Stimulated activated CD8-positive, alpha-beta memory T cell treated with anti-CD3 and anti-CD28 coated beads, Interleukin-15, amount 100 ng/mL, for 4 hours (primary cell): ENCODE results near the gene HOXB1.
A peak's percentile ranks its signal among the peaks of the same experiment; 100 is the strongest.

Experiments
- DNase-seq, 2 donors: peaks; one replicate each; pipeline ENCODE4 v3.0.0-alpha.2; 2020; ENCODE audit warnings: low read depth in 2 of 2

Gene HOXB1

GRCh38 chr17:48530887-48531272 is at the start of gene HOXB1:
Gene HOXB1, minus strand, starts transcription at chr17:48531011. Its CDS starts 107 bp downstream, at chr17:48530904.
- no peak for DNase-seq

GRCh38 chr17:48579760-48580554 is 49.1 kb upstream of the HOXB1 start:
- no peak for DNase-seq

- no peak for DNase-seq
These were observed 48.6 kb upstream of the HOXB1 start for GRCh38 chr17:48579471-48579759.

- DNase-seq, result no peak
These were observed 48.0 kb upstream of the HOXB1 start for GRCh38 chr17:48578616-48579470.

GRCh38 chr17:48577946-48578615 is 47.3 kb upstream of the HOXB1 start, which contains the start of gene HOXB4:
Gene HOXB4, minus strand, starts transcription at chr17:48578350. Its CDS starts 31 bp downstream, at chr17:48578319.
- peak in 1 of 2 donors; percentile 37 for DNase-seq

- DNase-seq, result no peak
These were observed 46.6 kb upstream of the HOXB1 start for GRCh38 chr17:48577330-48577945.

- no peak for DNase-seq
These were observed 45.9 kb upstream of the HOXB1 start for GRCh38 chr17:48576479-48577309.

- no peak for DNase-seq
These were observed 45.1 kb upstream of the HOXB1 start for GRCh38 chr17:48575673-48576478.

- DNase-seq, result no peak
These were observed 44.3 kb upstream of the HOXB1 start for GRCh38 chr17:48575066-48575582.

- no peak for DNase-seq
These were observed 43.8 kb upstream of the HOXB1 start for GRCh38 chr17:48574505-48575065.

GRCh38 chr17:48571826-48572417 is 41.1 kb upstream of the HOXB1 start:
- no peak for DNase-seq

- no peak for DNase-seq
These were observed 40.4 kb upstream of the HOXB1 start for GRCh38 chr17:48571024-48571818.

- no peak for DNase-seq
These were observed 39.7 kb upstream of the HOXB1 start for GRCh38 chr17:48570325-48571023.

GRCh38 chr17:48569674-48570324 is 39.0 kb upstream of the HOXB1 start:
- no peak for DNase-seq

GRCh38 chr17:48569240-48569582 is 38.4 kb upstream of the HOXB1 start:
- DNase-seq, result no peak

GRCh38 chr17:48568499-48569239 is 37.9 kb upstream of the HOXB1 start:
- DNase-seq, result no peak
